Aorta (tissue), 5 donors: ENCODE results near the gene HHIPL2. TPM values are rescaled to one million over a fixed set of nuclear protein-coding genes. Genes with fewer than 3 reads are reported as not detected.
"Not testable (repeated sequence)": the region's sequence is repeated elsewhere in the genome, so short reads cannot be mapped to it uniquely, and the experiment has no call there.

ENCODE experiments used
- ATAC-seq: fragments of 200-7000 bp; cut with Tn5 transposase; one replicate; pipeline ENCODE4 v1.9.1; 2022; ENCODE audit warnings: moderate library complexity; ENCODE audit not compliant: low FRiP score
- DNase-seq, 2 donors: peaks; one replicate each; pipeline ENCODE4 v3.0.0-alpha.2; 2020
- H3K27ac ChIP-seq, 2 donors: one replicate each; pipeline ENCODE4 v1.5.1; 2013; ENCODE audit warnings: low read length in 2 of 2, mild to moderate bottlenecking in 2 of 2, moderate library complexity in 2 of 2, control low read depth in 1 of 2, inconsistent platforms in 1 of 2, low read depth in 1 of 2
- H3K27me3 ChIP-seq, 2 donors: one replicate each; pipeline ENCODE4 v1.6.1; 2013; ENCODE audit warnings: control low read depth in 1 of 2, low read length in 1 of 2, mild to moderate bottlenecking in 1 of 2, moderate library complexity in 1 of 2; ENCODE audit not compliant: insufficient read depth in 2 of 2, control insufficient read depth in 1 of 2
- H3K36me3 ChIP-seq, 2 donors: one replicate each; pipeline ENCODE4 v1.6.1; 2013; ENCODE audit warnings: control low read depth in 1 of 2, low read length in 1 of 2, mild to moderate bottlenecking in 1 of 2; ENCODE audit not compliant: insufficient read depth in 2 of 2, control insufficient read depth in 1 of 2
- H3K4me1 ChIP-seq, 2 donors: one replicate each; pipeline ENCODE4 v1.6.1; 2013; ENCODE audit warnings: low read length in 2 of 2, control low read depth in 1 of 2, mild to moderate bottlenecking in 1 of 2, moderate library complexity in 1 of 2; ENCODE audit not compliant: insufficient read depth in 2 of 2, control insufficient read depth in 1 of 2
- H3K4me3 ChIP-seq, 2 donors: one replicate each; pipeline ENCODE4 v1.5.1; 2013; ENCODE audit warnings: low read length in 2 of 2, control low read depth in 1 of 2, mild to moderate bottlenecking in 1 of 2
- H3K9me3 ChIP-seq: one replicate; pipeline ENCODE4 v1.6.1; 2013; ENCODE audit warnings: mild to moderate bottlenecking, low read length; ENCODE audit not compliant: control insufficient read depth
- WGBS, 2 donors: extraction: QIAGEN DNeasy Blood & Tissue Kit; methylation state at CpG; one replicate each; pipeline ENCODE4 v1.1.7; 2013; 5-methylcytosine and 5-hydroxymethylcytosine counted together
- intact Hi-C, 2 donors: fragments of 100-400 bp; cut with DNase I; formaldehyde crosslinking; loops; one replicate each; pipeline versions ENCODE4 v1.14.2 to v1.15.0; 2022
- polyA plus RNA-seq, 2 donors: library from polyadenylated mRNA; stranded (reverse); fragments of 200-250 nt; gene quantifications; one replicate each; pipeline ENCODE4 v1.2.3, GENCODE V29; 2013
- total RNA-seq, 2 donors: library from RNA; stranded (reverse); fragmentation: NEBNext Ultra II Directional; extraction: Animal tissue kit (Norgen Biotek cat#: 25700); gene quantifications; one replicate each; pipeline ENCODE4 v1.2.1, GENCODE V29; 2021
- donor health status: healthy with polysubstance abuse.
- donor health status: Bipolar disorder and iron deficiency.
- donor health status: DM: no; HTN: no; CAD: no.
- donor health status: DM: no; HTN: no; CAD: no.
- donor health status: DM: yes; HTN: yes; CAD: no.

Gene HHIPL2
- total and polyA plus RNA-seq, 4 donors = 0.33 to 0.67 TPM; not detected in 2

- H3K4me3 ChIP-seq, intact Hi-C loops, DNase-seq, ATAC-seq, H3K27ac ChIP-seq, H3K4me1 ChIP-seq, H3K36me3 ChIP-seq, H3K9me3 ChIP-seq, H3K27me3 ChIP-seq: not testable (repeated sequence)
- 78% methylated on average over 5 of the region's 7 CpGs for WGBS, 2 donors
Observed at GRCh38 chr1:222479567-222479966, 68.3 kb downstream of the HHIPL2 start.

DNA sequence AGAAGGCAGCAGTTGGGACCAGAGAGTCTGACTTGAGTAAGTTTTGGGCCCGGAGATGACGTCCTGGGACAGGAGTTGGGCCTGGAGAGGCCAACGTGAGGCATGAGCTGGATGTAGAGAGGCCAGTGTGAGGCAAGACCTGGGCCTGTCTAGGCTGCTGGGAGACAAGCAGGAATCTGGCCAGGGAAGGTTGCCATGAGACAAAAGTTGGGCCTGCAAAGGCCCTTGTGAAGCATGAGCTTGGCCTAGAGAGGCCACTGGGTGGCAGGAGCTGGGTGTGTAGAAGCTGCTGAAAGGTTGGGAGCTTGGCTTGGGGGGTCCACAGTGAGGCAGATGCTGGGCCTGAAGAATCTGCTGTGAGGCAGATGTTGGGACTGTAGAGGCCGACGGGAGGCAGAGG lies 71.5 kb downstream of the HHIPL2 start:
- ATAC-seq, H3K9me3 ChIP-seq, intact Hi-C loops, H3K36me3 ChIP-seq, H3K27me3 ChIP-seq, H3K4me1 ChIP-seq, H3K4me3 ChIP-seq, DNase-seq, H3K27ac ChIP-seq: not testable (repeated sequence)
- 92 to 96% methylated on average over 5 of the region's 5 CpGs for WGBS, 2 donors

GRCh38 chr1:222473717-222474116 lies 74.2 kb downstream of the HHIPL2 start:
- H3K4me1 ChIP-seq, H3K36me3 ChIP-seq, intact Hi-C loops, H3K4me3 ChIP-seq, H3K27me3 ChIP-seq, ATAC-seq, H3K27ac ChIP-seq, H3K9me3 ChIP-seq, DNase-seq: not testable (repeated sequence)
- 92 to 99% methylated on average over 17 of the region's 17 CpGs for WGBS, 2 donors

DNA sequence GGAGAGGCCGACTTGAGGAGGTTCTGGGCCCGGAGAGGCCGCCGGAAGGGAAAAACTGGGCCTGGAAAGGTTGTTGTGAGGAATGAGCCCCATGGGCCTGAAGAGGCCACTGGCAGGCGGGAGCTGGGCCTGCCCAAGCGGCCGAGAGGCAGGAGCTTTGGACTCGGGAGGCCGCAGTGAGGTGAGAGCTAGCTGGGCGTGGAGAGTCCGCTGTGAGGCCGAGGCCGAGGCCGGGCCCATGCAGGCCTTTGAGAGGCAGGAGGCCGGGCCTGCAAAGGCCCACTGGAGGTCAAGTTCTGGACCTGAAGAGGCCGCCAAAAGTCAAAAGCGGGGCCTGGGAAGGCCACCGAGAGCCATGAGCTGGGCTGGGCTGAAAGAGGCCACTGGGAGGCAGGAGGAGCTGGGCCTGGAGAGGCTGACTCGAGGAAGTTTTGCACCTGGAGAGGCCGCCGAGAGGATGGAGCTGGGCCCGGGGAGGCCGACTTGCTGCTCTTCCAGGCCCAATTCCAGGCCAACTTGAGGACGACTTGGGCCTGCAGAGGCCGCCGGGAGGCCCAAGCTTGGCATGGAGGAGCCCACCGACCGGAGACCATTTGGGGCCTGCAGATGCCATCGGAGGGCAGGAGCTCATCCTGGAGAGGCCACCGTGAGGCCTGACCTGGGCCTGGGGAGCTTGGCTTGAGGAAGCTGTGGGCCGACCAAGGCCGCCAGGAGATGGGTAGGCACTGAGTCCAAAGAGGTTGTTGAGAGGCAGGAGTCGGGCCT lies 74.9 kb downstream of the HHIPL2 start:
- ATAC-seq, DNase-seq, H3K27me3 ChIP-seq, H3K4me3 ChIP-seq, H3K9me3 ChIP-seq, H3K4me1 ChIP-seq, H3K36me3 ChIP-seq, intact Hi-C loops, H3K27ac ChIP-seq: not testable (repeated sequence)
- 96 to 97% methylated on average over 22 to 33 of the region's 33 CpGs for WGBS, 2 donors

Other genes with a start within 250 kb of the HHIPL2 start
- 10 to 100 TPM in 1 of 2 donors, 1 to 10 TPM in 1; 5.6 to 12.5 TPM for gene TAF1A, start 41.8 kb upstream of the HHIPL2 start, total RNA-seq
- 1 to 10 TPM; 3.1 to 7.1 TPM for gene TAF1A, start 41.8 kb upstream of the HHIPL2 start, polyA plus RNA-seq
- gene MIA3, start 70.0 kb upstream of the HHIPL2 start, total RNA-seq = 10 to 100 TPM; 55.7 to 67.4 TPM
- 10 to 100 TPM; 15.7 to 43.3 TPM for gene MIA3, start 70.0 kb upstream of the HHIPL2 start, polyA plus RNA-seq
- 10 to 100 TPM; 85.4 to 86.2 TPM for gene AIDA, start 164.4 kb upstream of the HHIPL2 start, total RNA-seq
- 100 to 1,000 TPM in 1 of 2 donors, 10 to 100 TPM in 1; 73.0 to 137 TPM for gene AIDA, start 164.4 kb upstream of the HHIPL2 start, polyA plus RNA-seq
- gene BROX, start 164.5 kb upstream of the HHIPL2 start, total RNA-seq = 10 to 100 TPM; 34.3 to 50.7 TPM
- gene BROX, start 164.5 kb upstream of the HHIPL2 start, polyA plus RNA-seq = 10 to 100 TPM; 15.0 to 15.9 TPM
- under 1 TPM in 1 of 2 donors, not detected in 1; 0.18 TPM for gene FAM177B, start 189.1 kb upstream of the HHIPL2 start, total RNA-seq
- gene FAM177B, start 189.1 kb upstream of the HHIPL2 start, polyA plus RNA-seq = 1 to 10 TPM in 1 of 2 donors, under 1 TPM in 1; 0.13 to 3.3 TPM